Endometrium (tissue), 2 donors: ENCODE data around the gene LPCAT1.
"Not testable (repeated sequence)": the region's sequence is repeated elsewhere in the genome, so short reads cannot be mapped to it uniquely, and the experiment has no call there.

Experiments used
- FAIRE-seq: peaks from 2 replicates; lab custom pipeline; 2012; peaks lifted over from hg19 to GRCh38; lab: Jason Lieb, UNC
- donor health status: control.
- donor health status: control.

The LPCAT1 gene

DNA sequence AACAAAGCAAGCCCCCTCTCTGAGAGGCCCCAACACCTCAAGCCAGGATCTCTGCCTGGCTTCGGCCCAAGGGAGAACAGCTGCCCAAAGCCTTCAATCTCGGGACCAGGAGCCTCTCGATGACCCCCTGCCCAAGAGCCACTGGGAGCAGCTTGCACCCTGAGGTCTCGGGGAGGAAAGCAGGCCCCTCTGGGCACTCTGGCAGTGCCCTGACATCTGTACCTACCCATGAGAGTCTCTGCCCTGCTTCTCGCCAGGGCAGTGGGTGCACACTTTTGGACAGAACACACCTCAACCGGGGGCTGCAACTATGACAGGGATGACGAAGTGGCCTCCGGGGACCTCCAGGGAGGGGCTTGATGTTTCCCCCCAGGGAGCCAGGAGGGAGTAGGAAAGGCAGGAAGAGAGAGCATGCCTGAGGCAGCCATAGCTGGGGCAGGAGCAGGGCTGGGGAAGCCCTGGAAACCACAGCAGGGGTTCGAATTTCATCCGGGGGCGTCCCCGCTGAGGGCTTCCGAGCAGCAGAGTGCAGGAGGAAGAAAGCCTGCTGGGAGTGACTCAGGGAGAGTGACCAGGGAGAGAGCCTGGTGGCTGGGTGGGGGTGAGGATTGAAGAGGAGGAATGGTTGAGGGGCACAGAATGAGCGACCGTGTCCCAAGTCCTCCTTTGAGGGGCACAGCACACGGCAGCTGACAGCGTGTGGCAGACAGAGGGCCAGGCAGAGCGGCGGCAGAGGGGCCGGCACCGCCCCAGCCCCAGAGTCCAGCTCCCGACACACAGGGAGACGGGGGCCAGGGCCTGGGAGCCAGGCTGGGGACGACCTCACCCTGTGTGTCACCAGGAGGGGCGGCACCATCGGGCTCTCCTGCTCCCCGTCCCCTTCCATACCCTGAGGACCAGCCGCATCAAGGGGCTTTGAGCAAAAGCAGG is 1.8 kb downstream of the LPCAT1 start:
- FAIRE-seq = no peak

DNA sequence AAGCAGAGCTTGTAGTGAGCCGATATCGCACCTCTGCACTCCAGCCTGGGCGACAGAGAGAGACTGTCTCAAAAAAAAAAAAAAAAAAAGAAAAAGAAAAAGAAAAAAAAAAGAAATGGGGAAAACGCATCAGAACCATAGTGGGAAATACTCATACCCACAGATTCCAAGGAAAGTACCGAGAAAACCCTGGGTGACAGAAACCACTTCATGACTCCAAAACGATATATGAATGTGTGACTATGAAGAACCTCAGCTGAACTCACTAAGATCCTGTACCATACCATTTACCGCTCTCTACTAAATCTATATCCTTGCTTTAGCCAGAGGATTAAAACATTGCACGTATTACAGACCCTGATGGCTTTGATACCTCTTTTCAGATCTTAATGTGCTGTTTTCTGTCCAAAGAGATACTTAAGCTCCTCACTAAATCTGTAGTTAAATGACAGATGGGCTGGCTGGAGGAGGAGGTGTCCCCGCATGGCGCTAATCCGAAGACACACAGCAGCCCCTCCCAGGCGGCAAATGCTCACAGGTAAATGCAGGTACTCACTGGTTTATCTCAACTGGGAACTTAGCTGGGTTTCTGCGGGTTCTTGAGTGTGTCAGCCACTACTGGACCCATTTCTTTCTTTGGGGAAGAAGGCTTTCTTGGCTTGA is 2.8 kb downstream of the LPCAT1 start:
- no peak for FAIRE-seq

DNA sequence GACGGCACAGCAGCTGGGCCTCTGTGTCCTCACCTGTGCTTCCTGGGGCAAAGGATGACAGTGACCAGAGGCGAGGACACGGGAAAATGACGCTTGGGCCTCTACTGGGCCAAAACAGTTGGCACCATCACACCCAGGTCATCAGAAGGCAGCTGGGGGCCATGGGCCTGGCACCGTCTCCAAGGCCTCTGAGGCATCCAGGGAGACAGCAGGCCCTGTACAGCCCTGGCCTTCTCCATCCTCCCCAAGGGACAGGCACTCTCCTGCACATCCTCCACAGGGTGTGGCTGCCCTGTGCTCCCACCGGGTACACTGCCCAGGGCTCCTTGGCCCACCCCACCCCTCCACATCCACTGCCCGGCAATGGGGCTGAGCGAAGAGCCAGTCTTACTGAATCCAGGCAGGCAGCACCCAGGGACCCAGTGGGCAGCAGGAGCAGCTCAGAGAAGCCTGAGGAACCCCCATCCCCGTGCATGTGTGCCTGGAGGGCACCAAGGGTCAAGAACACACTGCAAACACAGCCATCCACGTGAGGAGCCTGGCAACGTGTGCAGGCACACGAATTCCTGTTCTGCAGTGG is 4.0 kb downstream of the LPCAT1 start:
- no peak for FAIRE-seq

DNA sequence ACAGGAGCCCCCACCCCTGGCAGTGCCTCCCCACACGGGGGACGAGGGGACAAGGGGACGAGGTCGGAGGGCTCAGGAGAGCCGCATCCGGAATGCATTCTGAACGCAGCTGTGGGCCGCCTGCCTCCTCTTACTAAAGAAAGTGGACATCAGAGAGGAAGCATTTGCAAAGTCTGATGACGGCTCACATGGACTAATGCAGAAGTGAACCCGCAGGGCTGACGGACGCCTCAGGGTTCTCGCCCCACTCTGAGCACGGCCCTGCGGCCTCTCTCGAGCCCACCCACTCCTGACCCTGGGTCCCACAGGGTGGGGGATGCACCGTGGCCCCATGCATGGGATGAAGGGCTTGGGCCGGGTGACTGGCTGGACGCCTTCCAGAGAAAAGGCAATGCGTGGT is 5.9 kb downstream of the LPCAT1 start:
- no peak for FAIRE-seq

DNA sequence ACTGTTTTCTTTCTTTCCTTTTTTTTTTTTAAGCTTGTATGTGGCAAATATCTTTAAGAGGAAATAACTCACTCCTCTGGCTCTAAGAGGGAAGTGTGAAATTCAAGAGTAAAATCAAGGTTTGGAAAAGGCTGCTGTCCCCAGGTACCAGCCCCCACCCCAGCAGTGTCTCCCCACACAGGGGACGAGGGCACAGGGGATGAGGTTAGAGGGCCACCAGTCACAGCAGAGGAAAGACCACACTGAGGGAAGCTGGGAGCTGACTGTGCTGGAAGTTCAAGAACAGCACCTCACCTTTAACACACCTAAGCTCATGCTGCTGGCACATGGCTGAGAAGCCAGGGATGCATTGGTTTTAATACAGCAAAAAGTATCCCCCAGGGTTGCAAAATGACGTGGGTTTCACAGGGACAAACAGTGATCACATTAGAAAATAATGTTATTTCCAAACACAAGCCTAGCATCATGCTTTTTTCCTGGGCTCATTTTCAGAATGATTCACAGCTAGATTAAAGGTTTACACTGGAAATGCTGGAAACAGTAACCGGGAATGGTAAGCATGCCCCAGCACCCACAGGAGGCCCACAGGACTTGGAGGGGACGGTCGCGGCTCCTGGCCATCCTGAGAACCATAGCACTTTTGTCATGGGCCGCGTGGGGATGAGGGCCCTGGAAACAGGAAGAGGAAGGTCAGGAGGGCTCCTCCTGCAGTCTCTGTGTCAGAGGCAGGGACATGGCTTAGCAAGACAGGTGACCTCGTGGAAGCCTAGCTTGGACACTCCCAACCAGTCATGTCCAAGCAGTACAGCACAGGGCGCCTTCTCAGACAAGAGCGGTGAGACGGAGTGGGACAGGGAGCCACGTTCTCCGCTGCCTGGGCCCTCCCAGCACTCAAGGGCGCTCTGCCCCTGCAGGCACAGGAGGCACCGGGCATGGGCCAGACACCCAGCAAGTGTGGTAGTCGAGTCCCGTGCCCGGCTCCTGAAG is 6.9 kb downstream of the LPCAT1 start:
- FAIRE-seq = no peak

DNA sequence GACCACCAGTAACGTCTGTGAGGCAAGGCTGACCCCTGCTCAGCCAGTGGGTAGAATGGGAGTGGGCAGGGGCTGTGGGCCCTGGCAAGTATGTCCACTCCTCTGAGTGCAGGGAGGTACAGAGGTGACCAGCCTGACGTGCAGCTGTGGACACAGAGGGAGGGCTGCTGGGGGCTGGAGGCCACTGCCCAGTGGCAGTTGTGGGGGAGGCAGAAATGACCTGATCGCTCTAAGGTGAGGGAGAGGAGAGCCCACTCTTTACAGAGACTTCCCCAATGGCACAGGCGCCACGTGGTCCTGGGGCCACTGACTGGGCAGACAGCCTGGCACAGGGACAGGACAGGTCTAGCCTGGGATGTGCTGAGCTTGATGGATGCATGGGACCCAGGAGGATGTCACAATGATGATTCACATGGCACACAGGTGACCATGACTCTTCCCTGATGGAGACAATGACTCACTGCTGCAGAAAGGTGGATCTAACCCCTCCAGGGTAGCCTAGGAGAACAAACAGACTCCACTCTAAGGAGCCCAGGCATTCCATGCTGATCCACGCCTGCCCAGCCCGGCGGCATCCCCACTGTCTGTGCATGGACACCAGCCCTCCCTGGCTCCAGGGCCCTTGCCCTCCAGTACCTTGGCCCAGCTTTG is 7.7 kb downstream of the LPCAT1 start:
- no peak for FAIRE-seq

DNA sequence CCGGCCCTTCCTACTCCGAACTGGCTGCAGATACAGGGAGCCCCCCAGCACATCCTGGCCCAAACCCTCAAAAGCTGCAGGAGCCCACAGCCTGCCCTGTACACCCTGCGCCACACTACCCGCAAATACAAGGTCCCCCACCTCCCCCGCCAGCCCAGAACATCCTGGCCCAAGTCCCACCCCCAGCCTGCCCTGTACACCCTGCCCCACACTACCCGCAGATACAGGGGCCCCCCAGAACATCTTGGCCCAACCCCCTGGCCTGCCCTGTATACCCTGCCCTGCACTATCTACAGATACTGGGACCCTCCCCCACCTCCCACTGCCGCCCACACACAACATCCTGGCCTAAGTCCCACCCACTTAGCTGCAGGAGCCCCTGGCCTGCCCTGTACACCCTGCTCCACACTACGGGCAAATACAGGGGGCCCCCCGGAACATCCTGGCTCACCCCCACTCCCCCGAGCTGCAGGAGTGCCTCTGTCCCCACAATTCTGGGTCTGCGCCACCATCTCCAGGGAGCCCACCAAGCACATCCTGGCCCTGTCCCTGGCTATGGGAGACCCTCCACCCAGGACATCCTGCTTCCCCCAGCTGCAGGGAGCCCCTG is 8.3 kb downstream of the LPCAT1 start:
- no peak for FAIRE-seq

DNA sequence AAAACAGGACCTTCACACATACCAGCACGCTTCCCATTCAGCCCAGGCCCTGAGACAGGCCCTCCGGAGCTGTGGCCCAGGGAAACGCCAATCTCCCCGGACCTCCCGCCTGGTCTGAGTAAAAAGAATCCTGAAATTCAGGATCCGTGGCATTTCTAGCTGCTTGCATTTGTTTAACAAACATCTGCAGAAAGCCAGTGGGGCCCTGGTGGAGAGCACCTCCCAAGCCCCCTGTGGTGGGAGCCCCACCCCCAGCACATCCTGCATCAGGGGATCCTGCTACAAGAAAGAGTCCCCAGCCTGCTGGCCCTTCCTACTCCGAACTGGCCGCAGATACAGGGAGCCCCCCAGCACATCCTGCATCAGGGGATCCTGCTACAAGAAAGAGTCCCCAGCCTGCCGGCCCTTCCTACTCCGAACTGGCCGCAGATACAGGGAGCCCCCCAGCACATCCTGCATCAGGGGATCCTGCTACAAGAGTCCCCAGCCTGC is 8.9 kb downstream of the LPCAT1 start:
- FAIRE-seq = not testable (repeated sequence)

DNA sequence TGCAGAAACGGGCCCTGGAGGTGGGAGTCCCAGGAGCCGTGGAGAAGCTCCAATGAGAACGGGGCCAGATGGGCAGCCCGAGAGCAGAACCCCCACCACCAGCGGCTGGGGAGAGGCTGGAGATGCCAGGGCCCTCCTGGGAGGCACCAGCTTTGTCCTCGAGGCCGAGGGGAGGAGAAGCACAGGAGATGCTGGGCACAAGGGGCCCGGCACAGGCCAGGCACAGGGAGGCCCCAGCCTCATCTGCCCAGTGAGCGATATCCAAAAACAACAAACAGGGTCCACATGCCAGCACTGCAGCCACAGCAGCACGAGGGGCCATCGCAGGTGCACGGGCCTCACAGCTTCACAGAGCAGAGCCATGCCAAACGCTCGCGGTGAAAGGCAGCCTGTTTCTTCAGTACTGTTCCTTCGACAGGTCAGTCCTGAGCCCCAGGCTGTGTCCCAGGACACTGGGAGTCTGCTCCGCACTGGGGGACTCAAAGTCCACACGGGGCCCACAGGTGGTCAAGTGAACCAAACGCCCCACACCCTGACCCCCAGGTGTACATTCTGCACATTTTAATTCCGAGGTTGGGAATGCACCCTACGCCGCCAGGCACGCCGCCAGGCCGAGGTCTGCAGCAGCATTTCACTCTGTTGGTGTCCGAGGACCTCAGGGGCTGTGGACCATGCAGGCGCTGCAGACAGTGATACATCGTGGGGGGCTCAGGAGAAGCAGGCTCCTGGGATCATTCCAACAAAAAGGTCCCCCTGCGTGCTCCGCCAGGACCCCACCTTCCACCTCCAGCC is 9.5 kb downstream of the LPCAT1 start:
- FAIRE-seq = no peak

DNA sequence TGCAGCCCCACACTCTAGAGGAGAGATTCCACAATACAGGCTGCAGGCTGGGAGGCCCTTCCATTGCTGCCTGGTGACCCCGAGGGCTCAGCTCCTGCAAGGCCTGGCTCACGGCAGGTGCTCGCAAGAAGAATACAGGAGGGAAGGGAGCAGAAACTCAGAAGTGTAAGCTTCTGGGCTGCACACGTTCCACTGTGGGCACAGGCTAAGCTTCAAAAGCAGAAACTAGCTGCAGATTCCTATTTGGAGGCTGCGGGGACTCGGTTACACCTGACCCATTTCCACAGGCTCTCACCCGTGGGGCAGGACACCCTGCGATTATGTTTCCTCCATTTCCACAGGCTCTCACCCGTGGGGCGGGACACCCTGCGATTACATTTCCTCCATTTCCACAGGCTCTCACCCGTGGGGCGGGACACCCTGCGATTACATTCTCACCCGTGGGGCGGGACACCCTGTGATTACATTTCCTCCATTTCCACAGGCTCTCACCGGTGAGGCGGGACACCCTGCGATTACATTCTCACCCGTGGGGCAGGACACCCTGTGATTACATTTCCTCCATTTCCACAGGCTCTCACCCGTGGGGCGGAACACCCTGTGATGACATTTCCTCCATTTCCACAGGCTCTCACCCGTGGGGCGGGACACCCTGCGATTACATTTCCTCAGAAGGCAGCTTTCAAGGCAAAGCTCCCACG is 10.3 kb downstream of the LPCAT1 start:
- no peak for FAIRE-seq

DNA sequence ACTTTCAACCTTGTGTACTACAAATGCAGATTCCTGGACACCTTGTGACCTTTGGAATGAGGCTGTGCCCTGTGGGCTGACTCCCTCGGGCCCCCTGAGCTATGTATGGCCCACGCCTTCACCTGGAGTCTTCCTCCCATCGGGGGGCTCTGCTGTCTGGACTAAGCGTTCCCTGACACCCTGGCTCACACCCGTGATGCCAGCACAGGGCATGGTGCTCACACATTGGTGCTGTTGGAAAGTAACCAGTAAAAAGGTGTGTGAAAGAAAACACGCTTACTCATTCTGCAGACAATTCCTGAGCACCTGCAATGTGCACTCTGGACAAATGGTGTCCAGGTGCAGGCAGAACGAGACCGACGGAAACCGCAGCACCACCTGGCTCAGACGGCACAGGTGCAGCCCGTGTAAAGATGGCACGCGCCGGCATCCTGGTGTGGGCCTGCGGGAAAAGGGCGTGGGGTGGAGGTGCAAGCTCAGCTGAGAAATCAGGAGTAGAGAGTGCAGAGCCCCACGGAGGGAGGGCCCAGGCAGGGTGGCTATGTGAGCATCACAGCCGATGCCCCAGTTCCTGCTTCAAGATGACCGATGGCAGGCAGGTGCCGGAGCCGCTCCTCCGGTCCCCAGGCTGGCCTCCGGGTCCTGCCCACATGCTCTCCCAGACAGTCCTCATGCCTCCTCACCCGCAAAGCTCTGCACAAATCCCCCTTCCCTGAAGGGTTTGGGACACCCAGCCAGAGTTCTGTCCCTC is 11.0 kb downstream of the LPCAT1 start:
- no peak for FAIRE-seq

DNA sequence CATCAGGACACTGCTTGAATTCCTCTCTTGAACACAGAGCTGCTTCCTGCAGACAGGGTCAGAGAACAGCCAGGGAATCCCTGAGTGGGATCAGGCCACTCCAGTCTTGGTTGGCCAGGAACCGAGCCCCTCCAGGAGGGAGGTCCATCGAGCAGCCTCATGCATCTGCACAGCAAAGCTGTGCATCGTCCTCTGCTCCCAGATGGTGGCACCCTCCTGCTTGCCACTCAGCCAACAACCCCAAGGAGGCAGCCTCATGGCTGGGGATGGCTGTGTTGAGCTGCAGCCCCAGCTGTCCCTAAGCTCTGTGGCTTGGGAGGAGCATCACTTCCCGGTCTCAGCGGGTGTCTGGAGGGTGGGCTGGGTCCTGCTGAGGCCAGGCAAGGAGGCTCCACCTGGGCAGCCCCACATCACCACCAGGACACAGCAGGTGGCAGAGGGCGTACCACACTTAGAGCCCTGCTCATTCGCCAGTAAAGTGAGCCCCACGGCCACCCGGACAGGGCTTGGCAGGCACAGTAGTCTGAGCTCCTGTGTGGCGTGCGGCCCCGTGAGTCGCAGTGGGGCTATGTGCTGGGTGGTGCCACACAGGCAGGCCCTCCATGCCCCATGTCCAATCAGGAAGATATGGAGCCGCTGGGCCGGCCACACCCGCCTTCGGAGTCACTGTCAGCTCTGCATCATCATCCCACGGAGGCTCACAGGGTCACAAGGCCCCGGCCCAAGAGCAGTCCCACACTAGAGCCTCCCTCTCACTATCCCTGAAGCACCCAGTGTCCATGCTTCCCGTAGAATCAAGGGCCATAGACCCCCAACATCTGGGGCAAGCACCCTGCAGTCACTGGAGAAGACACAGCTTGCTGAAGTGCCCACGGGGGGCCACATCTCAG is 11.9 kb downstream of the LPCAT1 start:
- FAIRE-seq = no peak

DNA sequence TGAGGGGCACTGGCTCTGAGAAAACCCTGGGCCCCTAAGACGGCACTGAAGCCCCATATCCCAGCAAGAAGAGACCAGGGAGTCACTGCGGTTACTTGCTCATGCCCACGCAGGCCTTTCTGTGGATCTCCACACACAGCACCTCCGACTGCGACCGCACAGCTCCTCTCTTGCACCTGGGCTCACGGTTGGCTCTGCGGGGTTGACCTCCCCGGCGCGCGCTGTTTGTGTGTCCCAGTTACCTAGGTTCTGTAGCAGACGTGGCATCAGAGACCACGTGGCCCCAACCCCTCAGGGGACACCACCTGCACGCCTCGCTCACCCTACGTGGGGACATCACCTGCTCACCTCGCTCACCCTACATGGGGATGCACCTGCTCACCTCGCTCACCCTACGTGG is 12.7 kb downstream of the LPCAT1 start:
- no peak for FAIRE-seq

DNA sequence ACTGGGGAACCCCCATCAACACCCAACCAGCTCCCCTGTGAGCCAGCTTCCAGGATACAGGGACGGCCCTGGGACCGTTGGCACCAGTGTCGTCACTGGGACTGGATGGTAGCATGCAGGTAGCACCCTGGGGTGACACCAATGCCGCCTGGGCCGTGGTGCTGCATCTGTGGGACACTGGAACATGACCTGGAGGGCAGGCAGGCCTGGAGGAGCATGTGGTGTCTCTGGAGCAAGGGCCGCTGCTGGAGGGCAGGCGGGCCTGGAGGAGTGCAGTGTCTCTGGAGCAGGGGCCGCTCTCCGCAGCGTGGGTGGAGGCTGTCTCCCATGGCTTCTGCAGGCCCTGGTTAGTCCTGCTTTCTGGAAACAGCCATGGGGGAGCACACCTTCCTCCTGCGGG is 13.1 kb downstream of the LPCAT1 start:
- no peak for FAIRE-seq

DNA sequence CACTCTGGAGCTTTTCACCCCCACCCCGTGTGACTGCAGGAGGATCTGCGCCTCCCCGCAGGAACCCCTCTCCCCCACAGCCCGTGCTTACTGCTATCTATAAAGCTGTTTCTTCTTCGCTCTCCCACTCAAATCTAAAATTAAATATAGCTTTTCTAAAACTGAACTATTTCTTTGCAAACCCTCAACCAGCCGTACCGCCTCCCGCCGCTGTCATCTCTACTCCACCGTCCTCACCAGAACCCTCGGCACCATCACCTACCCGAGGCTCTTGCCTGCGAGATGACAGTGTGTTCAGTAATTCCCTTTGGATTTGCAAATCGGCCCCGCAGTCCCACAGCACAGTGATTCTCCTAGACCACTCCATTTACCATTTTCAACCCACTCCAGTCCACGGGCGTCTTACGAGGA is 13.6 kb downstream of the LPCAT1 start:
- no peak for FAIRE-seq

DNA sequence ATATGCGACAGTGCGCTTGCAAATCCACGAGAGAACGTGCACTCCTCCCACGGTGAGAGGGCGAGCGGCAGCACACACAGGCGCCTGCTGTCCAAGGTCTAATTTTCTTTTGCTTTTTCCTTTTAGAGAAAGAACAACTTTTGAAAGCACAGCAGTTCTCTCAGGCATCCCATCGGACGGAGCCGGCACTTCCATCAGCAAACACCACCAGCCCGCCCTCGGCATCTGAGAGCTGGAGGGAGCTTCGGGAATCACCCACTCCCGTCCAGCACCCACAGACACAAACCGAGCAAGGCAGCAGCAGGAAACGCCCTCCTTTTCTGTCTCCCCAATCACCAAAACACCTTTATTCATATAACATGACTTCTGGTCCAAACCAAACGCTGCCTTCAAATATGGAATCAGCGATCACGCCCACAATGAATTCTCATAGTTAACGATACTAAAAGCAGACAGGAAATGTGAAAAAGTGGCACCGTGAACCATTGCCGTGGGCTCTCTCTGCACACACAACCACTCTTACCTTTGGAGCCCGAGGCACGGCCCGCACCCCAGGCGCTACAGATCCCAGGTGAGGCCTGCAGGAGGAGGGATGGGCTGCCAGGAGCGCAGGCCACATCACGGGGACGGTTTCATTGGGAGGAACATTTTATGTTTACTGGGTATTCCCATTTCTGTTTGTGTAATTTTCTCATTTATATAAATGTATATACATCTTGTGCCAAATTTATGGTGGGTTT is 14.2 kb downstream of the LPCAT1 start:
- FAIRE-seq = no peak
